ENCODE data around the gene CAMTA1.

CAMTA1 gene

DNA sequence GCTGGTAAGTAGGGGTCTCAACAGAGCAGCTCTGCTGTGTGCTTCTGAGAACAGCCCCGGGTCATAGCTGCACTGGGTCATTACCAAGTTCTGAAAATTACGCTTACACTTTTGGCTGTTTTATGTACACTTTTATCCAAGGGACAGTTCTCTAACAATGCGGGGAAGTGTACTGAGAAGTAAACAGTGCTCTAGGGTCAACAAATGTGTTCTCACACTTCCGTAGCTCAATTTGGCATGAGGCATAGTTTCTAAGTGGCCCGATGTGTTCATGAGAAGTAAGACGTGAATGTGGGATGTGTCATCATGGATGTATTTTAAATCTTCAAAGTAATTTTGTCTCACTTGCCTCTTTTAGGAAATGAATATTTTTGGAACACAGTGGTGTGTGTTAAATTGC lies 975.0 kb downstream of the CAMTA1 start:
- DNase-seq = no peak
- no peak for TF ChIP-seq POLR2A (IDR thresholded peaks at IDR 0.05; ENCODE audit: low read length)
- no peak for TF ChIP-seq GATA1 (IDR thresholded peaks at IDR 0.05; ENCODE audit: low read depth, low read length)

- DNase-seq = no peak
- TF ChIP-seq GATA1 (IDR thresholded peaks at IDR 0.05; ENCODE audit: low read depth, low read length) (no peak), POLR2A (IDR thresholded peaks at IDR 0.05; ENCODE audit: low read length) (no peak)
Observed at GRCh38 chr1:7761103-7761502, 975.8 kb downstream of the CAMTA1 start.

DNA sequence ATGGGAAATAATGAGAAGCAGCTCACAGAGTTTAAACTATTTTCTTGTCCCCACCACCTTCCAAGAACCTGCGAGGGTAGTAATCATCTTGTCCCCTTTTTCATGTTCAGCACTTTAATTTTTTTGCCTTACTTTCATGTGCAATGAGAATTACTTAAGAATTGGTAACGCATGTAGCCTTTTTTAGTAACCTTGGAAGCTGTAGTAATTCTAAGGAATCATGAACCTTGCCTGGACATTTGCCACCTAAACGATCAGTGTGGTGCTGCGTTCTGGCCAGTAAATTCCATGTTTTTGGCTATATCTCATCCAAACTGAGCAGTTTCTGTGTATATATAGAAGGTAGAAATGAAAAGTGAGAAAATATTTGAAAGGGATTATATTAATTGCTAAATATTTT lies 981.9 kb downstream of the CAMTA1 start:
- TF ChIP-seq GATA1 (IDR thresholded peaks at IDR 0.05; ENCODE audit: low read depth, low read length) = no peak
- TF ChIP-seq POLR2A (IDR thresholded peaks at IDR 0.05; ENCODE audit: low read length) = no peak
- DNase-seq = no peak

- no peak for DNase-seq
- no peak for TF ChIP-seq GATA1 (IDR thresholded peaks at IDR 0.05; ENCODE audit: low read depth, low read length)
- TF ChIP-seq POLR2A (IDR thresholded peaks at IDR 0.05; ENCODE audit: low read length) = no peak
Observed at GRCh38 chr1:7768583-7768982, 983.3 kb downstream of the CAMTA1 start.

DNA sequence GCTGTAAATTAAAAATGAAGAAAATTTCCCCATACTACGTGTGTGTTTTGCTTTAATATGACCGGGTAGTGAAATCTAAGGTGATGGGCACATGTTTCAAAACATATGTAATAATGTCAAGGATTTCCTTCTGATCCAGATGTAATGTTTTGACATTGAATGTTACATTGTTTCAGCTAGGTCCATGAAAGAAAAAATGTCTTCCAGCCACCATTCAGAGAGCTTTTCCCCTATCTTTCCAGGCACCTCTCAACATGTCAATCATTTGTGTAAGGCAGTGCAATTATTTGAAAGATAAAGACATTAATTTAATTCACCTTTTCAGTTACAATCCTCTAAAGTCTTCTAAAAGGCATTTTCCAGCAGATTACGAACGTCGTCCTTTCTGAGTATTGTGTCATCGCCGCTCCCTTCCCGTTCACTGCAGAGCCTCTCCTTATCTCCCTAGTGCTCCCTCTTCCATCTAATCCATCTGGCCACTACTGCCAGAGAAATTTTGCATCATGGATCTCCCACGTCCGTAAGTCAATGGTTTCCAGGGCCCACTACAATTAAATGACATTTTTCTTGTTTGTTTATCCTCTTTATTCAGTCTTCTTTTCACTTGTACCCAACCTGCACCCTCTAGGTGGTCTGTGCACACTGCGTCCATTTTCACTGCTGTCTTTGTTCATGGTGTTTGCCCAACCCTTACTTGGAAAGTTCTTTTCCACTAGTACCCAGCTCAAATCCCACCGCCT lies 984.6 kb downstream of the CAMTA1 start:
- TF ChIP-seq GATA1 (IDR thresholded peaks at IDR 0.05; ENCODE audit: low read depth, low read length) = no peak
- DNase-seq = no peak

GRCh38 chr1:7770669-7770996 lies 985.4 kb downstream of the CAMTA1 start:
- DNase-seq = peak; percentile 60 to 71

GRCh38 chr1:7770997-7771822 lies 986.0 kb downstream of the CAMTA1 start, which contains the start of gene VAMP3:
Gene VAMP3 (plus strand): TSS chr1:7771296. CDS start chr1:7771384, 88 bp downstream.
- no peak for TF ChIP-seq GATA1 (IDR thresholded peaks at IDR 0.05; ENCODE audit: low read depth, low read length)
- TF ChIP-seq POLR2A (IDR thresholded peaks at IDR 0.05; ENCODE audit: low read length) = peak; percentile 49
- DNase-seq = peak; percentile 91 to 95

More at GRCh38 chr1:7770669-7770996, 985.4 kb downstream of the CAMTA1 start:
- TF ChIP-seq GATA1 (IDR thresholded peaks at IDR 0.05; ENCODE audit: low read depth, low read length) = no peak
- TF ChIP-seq POLR2A (IDR thresholded peaks at IDR 0.05; ENCODE audit: low read length) = no peak

- DNase-seq = peak; percentile 31 to 48
- TF ChIP-seq GATA1 (IDR thresholded peaks at IDR 0.05; ENCODE audit: low read depth, low read length) = no peak
- no peak for TF ChIP-seq POLR2A (IDR thresholded peaks at IDR 0.05; ENCODE audit: low read length)
Observed at GRCh38 chr1:7771823-7772299, 986.6 kb downstream of the CAMTA1 start.

DNA sequence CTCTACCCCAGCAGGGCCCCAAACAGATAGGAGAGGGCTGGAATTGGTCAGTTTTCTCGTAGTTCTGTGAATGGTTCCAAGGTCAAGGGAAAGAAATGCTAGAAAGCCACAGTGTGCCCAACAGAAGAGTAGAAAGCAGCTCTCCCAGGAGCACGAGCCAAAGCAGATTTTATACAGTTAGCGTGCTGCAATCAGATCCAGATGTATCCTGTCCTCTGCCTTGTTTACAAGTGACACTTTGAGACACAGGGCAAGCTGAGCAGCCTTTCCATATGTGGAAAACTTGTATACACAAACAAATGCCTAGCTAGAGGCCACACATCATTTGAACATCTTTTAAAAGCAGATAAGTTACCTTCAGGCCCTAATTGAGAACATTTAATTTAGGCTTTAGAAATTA lies 992.3 kb downstream of the CAMTA1 start:
- DNase-seq = no peak
- no peak for TF ChIP-seq GATA1 (IDR thresholded peaks at IDR 0.05; ENCODE audit: low read depth, low read length)
- TF ChIP-seq POLR2A (IDR thresholded peaks at IDR 0.05; ENCODE audit: low read length) = no peak

- TF ChIP-seq POLR2A (IDR thresholded peaks at IDR 0.05; ENCODE audit: low read length) (no peak), GATA1 (IDR thresholded peaks at IDR 0.05; ENCODE audit: low read depth, low read length) (no peak)
- no peak for DNase-seq
Observed at GRCh38 chr1:7778133-7778628, 992.9 kb downstream of the CAMTA1 start.

- no peak for DNase-seq
- TF ChIP-seq POLR2A (IDR thresholded peaks at IDR 0.05; ENCODE audit: low read length) = no peak
- TF ChIP-seq GATA1 (IDR thresholded peaks at IDR 0.05; ENCODE audit: low read depth, low read length) = no peak
Observed at GRCh38 chr1:7780976-7781375, 995.7 kb downstream of the CAMTA1 start.

GRCh38 chr1:7781501-7781900 lies 996.2 kb downstream of the CAMTA1 start:
- no peak for TF ChIP-seq POLR2A (IDR thresholded peaks at IDR 0.05; ENCODE audit: low read length)
- TF ChIP-seq GATA1 (IDR thresholded peaks at IDR 0.05; ENCODE audit: low read depth, low read length) = no peak

GRCh38 chr1:7781923-7782495 lies 996.8 kb downstream of the CAMTA1 start:
- TF ChIP-seq POLR2A (IDR thresholded peaks at IDR 0.05; ENCODE audit: low read length) (no peak), GATA1 (IDR thresholded peaks at IDR 0.05; ENCODE audit: low read depth, low read length) (no peak)

More at GRCh38 chr1:7781501-7781900, 996.2 kb downstream of the CAMTA1 start:
- DNase-seq = no peak

GRCh38 chr1:7783178-7783711 lies 998.0 kb downstream of the CAMTA1 start:
- TF ChIP-seq GATA1 (IDR thresholded peaks at IDR 0.05; ENCODE audit: low read depth, low read length) (no peak), POLR2A (IDR thresholded peaks at IDR 0.05; ENCODE audit: low read length) (no peak)
- peak; percentile 74 to 77 for DNase-seq

More at GRCh38 chr1:7781923-7782495, 996.8 kb downstream of the CAMTA1 start:
- no peak for DNase-seq

Measured in erythroblast (primary cell).